GM19025 (cell line): ENCODE measurements around the gene ELF1.
"Not testable (repeated sequence)": the region's sequence is repeated elsewhere in the genome, so short reads cannot be mapped to it uniquely, and the experiment has no call there.

Experiments
- ATAC-seq: cut with Tn5 transposase; IDR thresholded peaks from one replicate; pipeline ENCODE4 v1.9.1; 2021; ENCODE audit warnings: mild to moderate bottlenecking, low read depth, moderate library complexity; ENCODE audit not compliant: unreplicated experiment

ELF1 gene

DNA sequence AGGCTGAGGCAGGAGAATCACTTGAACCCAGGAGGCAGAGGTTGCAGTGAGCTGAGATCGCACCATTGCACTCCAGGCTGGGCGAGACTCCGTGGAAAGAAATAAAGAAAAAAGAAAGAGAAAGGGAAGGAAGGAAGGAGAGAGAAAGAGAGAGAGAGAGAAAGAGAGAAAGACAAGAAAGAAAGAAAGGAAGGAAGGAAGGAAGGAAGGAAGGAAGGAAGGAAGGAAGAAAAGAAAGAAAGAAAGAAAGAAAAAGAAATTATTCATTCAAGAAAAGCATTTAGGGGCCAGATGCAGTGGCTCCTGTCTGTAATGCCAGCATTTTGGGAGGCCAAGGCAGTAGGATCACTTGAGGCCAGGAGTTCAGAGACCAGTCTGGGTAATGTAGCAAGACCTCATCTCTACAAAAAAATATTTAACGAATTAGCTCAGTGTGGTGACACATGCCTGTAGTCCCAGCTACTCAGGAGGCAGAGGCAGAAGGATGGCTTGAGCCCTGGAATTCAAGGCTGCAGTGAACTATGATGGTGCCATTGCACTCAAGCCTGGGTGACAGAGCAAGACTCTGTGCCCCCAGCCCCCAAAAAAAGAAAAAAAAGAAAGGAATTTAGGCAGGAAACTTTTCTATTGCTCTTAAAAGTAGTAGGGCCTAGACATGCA is 109.4 kb downstream of the ELF1 start:
- not testable (repeated sequence) for ATAC-seq

DNA sequence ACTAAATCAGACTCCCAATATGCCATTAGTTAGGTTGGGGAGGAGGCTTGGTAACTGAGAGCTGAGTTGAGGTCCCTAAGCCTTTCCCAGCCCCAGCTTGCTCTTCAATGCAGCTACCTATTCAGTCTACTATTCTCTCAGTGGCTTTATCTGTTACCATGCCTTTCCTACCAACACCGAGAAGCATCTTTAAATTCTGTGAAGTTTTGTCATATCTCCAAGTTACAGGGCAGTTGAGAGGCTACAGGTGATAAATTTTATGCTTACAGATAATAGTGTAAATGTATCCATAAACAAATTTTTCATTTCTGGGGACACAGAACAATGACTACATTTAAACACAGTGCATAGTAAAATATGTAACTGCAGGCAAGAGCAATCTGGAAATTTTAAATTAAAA is 110.6 kb downstream of the ELF1 start:
- ATAC-seq, result no peak

DNA sequence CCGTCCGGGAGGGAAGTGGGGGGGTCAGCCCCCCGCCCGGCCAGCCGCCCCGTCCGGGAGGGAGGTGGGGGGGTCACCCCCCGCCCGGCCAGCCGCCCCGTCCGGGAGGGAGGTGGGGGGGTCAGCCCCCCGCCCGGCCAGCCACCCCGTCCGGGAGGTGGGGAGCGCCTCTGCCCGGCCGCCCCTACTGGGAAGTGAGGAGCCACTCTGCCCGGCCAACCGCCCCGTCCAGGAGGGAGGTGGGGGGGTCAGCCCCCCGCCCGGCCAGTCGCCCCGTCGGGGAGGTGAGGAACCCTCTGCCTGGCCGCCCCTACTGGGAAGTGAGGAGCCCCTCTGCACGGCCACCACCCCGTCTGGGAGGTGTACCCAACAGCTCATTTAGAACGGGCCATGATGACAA is 118.1 kb downstream of the ELF1 start:
- ATAC-seq, result not testable (repeated sequence)

- ATAC-seq, result not testable (repeated sequence)
These were observed 118.5 kb downstream of the ELF1 start for GRCh38 chr13:40900568-40900967.

- ATAC-seq, result no peak
These were observed 122.1 kb downstream of the ELF1 start for GRCh38 chr13:40897053-40897452.

DNA sequence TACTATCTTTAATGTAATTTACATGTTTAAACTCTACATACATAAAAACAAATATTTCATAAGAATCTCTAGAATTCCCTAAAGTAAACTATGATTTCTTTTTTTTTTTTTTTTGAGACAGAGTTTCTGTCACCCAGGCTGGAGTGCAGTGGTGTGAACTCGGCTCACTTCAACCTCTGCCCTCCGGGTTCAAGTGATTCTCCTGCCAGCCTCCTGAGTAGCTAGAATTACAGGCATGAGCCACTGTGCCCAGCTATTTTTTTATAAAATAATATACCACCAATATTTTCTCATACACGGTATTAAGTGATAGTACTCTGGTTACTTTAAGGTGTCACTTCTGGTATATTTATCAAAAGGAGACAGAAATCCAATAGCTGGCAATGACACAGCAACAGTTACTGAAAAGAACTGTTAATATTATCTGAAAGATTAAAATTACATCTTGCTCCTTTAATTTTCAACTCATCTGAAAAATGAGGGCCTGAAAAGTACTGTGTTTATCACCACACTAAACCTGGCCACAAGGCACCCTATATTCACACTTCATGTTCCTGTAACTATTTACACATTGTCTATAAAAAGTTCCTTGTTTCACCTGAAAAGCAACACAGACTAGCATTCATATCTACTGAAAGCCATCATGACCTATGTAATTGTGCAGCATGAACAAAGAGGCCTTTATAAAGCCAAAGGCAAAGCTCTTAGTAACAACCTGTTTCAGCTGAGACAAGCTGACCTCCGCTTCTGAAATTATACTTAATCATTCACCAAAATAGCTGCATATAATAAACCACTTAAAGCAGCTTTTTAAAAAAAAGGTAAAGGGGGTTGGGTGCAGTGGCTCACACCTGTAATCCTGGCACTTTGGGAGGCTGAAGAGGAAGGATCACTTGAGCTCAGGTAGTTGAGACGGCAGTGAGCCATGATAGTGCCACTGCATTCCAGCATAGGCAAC is 123.6 kb downstream of the ELF1 start:
- ATAC-seq, result no peak

GRCh38 chr13:40893573-40893972 is 125.5 kb downstream of the ELF1 start:
- not testable (repeated sequence) for ATAC-seq

GRCh38 chr13:40886017-40886416 is 133.1 kb downstream of the ELF1 start:
- no peak for ATAC-seq

- ATAC-seq, result not testable (repeated sequence)
These were observed 134.9 kb downstream of the ELF1 start for GRCh38 chr13:40884175-40884574.
